ENCODE data around the gene NADK2. TPM values are rescaled to one million over a fixed set of nuclear protein-coding genes. Genes with fewer than 3 reads are reported as not detected.

Gene NADK2
- polyA plus RNA-seq, 3 donors: 51.0 to 57.2 (median 55.6) TPM

- DNase-seq (ENCODE audit: extremely low read depth in 1 of 11, low read depth in 9 of 11, low spot score in 4 of 11): peak; percentile 93 to 99 (median 98)
Observed at GRCh38 chr5:36151434-36152323, 90.0 kb downstream of the NADK2 start, which contains the start of the genes LMBRD2 and SKP2. TSS of gene LMBRD2 (minus strand) at chr5:36151887. CDS start at chr5:36143349, 8,538 bp downstream. TSS of gene SKP2 (plus strand) at chr5:36152111. CDS start at chr5:36152263, 152 bp downstream.

- peak in 6 of 11 donors; percentile 16 to 28 (median 23) for DNase-seq (ENCODE audit: extremely low read depth in 1 of 11, low read depth in 9 of 11, low spot score in 4 of 11)
Observed at GRCh38 chr5:36150676-36151433, 90.9 kb downstream of the NADK2 start.

GRCh38 chr5:36147681-36148080 is 94.0 kb downstream of the NADK2 start:
- DNase-seq (ENCODE audit: extremely low read depth in 1 of 11, low read depth in 9 of 11, low spot score in 4 of 11): no peak

GRCh38 chr5:36146390-36146789 is 95.3 kb downstream of the NADK2 start:
- no peak for DNase-seq (ENCODE audit: extremely low read depth in 1 of 11, low read depth in 9 of 11, low spot score in 4 of 11)

- no peak for DNase-seq (ENCODE audit: extremely low read depth in 1 of 11, low read depth in 9 of 11, low spot score in 4 of 11)
Observed at GRCh38 chr5:36145311-36145710, 96.4 kb downstream of the NADK2 start.

Other genes starting within 250 kb of the NADK2 start
- gene UGT3A2, start 175.0 kb downstream of the NADK2 start, polyA plus RNA-seq (ENCODE audit: insufficient read length in 3 of 3): 10 to 100 TPM; 11.3 to 19.4 (median 17.1) TPM
- gene LMBRD2, start 90.0 kb downstream of the NADK2 start, polyA plus RNA-seq (ENCODE audit: insufficient read length in 3 of 3): 10 to 100 TPM; 15.8 to 21.8 (median 19.6) TPM
- 10 to 100 TPM; 42.8 to 57.1 (median 51.0) TPM for gene SKP2, start 89.8 kb downstream of the NADK2 start, polyA plus RNA-seq (ENCODE audit: insufficient read length in 3 of 3)
- gene RANBP3L, start 60.0 kb upstream of the NADK2 start, polyA plus RNA-seq (ENCODE audit: insufficient read length in 3 of 3): 1 to 10 TPM; 6.1 to 8.7 (median 6.2) TPM

Measured in renal cortex interstitium (tissue), 11 donors.